K562 (cell line): Measurements from ENCODE around the gene KRTAP22-1.

Experiments used
- CTCF ChIP-seq, 3 experiments: IDR thresholded peaks in 2 of 3; conservative IDR thresholded peaks in 1 of 3; 2 replicates each; pipeline ENCODE4 v1.5.1; 2011 to 2012; ENCODE audit warnings: low read length in 3 of 3, mild to moderate bottlenecking in 3 of 3, control low read depth in 2 of 3, improper control_type of control experiment in 1 of 3, inconsistent platforms in 1 of 3, low read depth in 1 of 3, mixed read lengths in 1 of 3, moderate library complexity in 1 of 3; ENCODE audit not compliant: insufficient read depth in 2 of 3
- E2F5 ChIP-seq: sonication (generic); formaldehyde crosslinking; IDR thresholded peaks from 2 replicates; pipeline ENCODE4 v1.8.0; 2022; ENCODE audit warnings: mild to moderate bottlenecking, missing genetic modification reagents
- EP400 ChIP-seq: fragments of 450-650 bp; IDR thresholded peaks from 2 replicates; pipeline ENCODE4 v1.6.1; 2017; ENCODE audit warnings: antibody characterized with exemption, mild to moderate bottlenecking, moderate library complexity
- RB1 ChIP-seq: fragments of 450-650 bp; IDR thresholded peaks from 2 replicates; pipeline ENCODE4 v1.6.1; 2017; ENCODE audit warnings: low read depth, mild to moderate bottlenecking
- SIN3A ChIP-seq, 2 experiments: fragments of 150-350 bp in 1 of 2; IDR thresholded peaks; 2 replicates each; pipeline ENCODE4 v1.6.1; 2011 to 2016; ENCODE audit warnings: borderline replicate concordance in 2 of 2, low read depth in 2 of 2, low read length in 2 of 2, mild to moderate bottlenecking in 2 of 2, moderate library complexity in 2 of 2; ENCODE audit not compliant: control insufficient read depth in 1 of 2
- SP1 ChIP-seq: sonication (generic); formaldehyde crosslinking; IDR thresholded peaks from 2 replicates; pipeline ENCODE4 v1.8.1; 2022; ENCODE audit warnings: mild to moderate bottlenecking, missing genetic modification reagents
- TSC22D4 ChIP-seq: fragments of 450-650 bp; IDR thresholded peaks from 2 replicates; pipeline ENCODE4 v1.6.1; 2016; ENCODE audit warnings: missing genetic modification characterization, missing biosample characterization, control low read depth
- ZBTB11 ChIP-seq, 3 experiments: fragments of 200-800 bp in 1 of 3; fragments of 250-450 bp in 1 of 3; fragments of 450-650 bp in 1 of 3; sonication (Bioruptor Pico) in 1 of 3; sonication (Bioruptor generic) in 1 of 3; formaldehyde crosslinking in 1 of 3; IDR thresholded peaks; 2 replicates each; pipeline versions ENCODE4 v1.6.1 to v1.8.0; 2016 to 2022; ENCODE audit warnings: mild to moderate bottlenecking in 2 of 3, missing genetic modification characterization in 2 of 3, missing compliant biosample characterization in 1 of 3, moderate library complexity in 1 of 3
- ZBTB7A ChIP-seq: IDR thresholded peaks from 2 replicates; pipeline ENCODE4 v1.6.1; 2011; ENCODE audit warnings: low read depth, mild to moderate bottlenecking, low read length, moderate library complexity, borderline replicate concordance; ENCODE audit not compliant: control insufficient read depth

GRCh38 chr21:30642564-30642963, 41.7 kb downstream of the KRTAP22-1 start, which contains the start of gene KRTAP20-3:
- TF ChIP-seq CTCF (IDR thresholded peaks at IDR 0.05 in 2 of 3, conservative IDR thresholded peaks at IDR 0.05 in 1 of 3; ENCODE audit: insufficient read depth in 2 of 3, low read depth in 1 of 3, low read length in 3 of 3) (no peak), RB1 (no peak), E2F5 (CRISPR knock-in tag) (no peak), SIN3A (IDR thresholded peaks at IDR 0.05; ENCODE audit: borderline replicate concordance in 2 of 2, control insufficient read depth in 1 of 2, low read depth in 2 of 2, low read length in 2 of 2) (no peak), SP1 (CRISPR knock-in tag) (no peak), ZBTB11 (CRISPR knock-in tag; IDR thresholded peaks at IDR 0.05) (no peak), TSC22D4 (tag) (no peak), EP400 (no peak), ZBTB7A (no peak)
